ENCODE measurements around the gene ANKS1B. TPM values are rescaled to one million over a fixed set of nuclear protein-coding genes. Genes with fewer than 3 reads are reported as not detected.

ANKS1B gene
- total RNA-seq, 1 experiment from 2014 or later, result 0.61 TPM

- Histone ChIP-seq H3K4me3 (ENCODE audit: low read depth, low read length) (no peak overlapping the region), H3K4me1 (no peaks in the 10 kb centered on the region), H3K36me3 (ENCODE audit: control insufficient read depth, insufficient read depth, low read length) (no peaks in the 10 kb centered on the region), H3K27me3 (replicated peaks; ENCODE audit: control insufficient read depth, insufficient read depth, low read length) (no peaks in the 10 kb centered on the region), H3K9me3 (no peaks in the 10 kb centered on the region)
- TF ChIP-seq CTCF (IDR thresholded peaks at IDR 0.05; ENCODE audit: insufficient read depth in 1 of 2, low read depth in 1 of 2, low read length in 1 of 2, severe bottlenecking in 1 of 2, unreplicated experiment in 1 of 2), result no peak
- Mint-ChIP-seq H3K27ac (ENCODE audit: unreplicated experiment) (no peak overlapping the region), H3K4me1 (ENCODE audit: low read depth, unreplicated experiment) (no peaks in the 10 kb centered on the region), H3K4me3 (ENCODE audit: unreplicated experiment) (no peak overlapping the region), H3K27me3 (ENCODE audit: insufficient read depth, unreplicated experiment) (peaks cover 9% of the 10 kb centered on the region), H3K9me3 (ENCODE audit: unreplicated experiment) (no peaks in the 10 kb centered on the region), H3K36me3 (ENCODE audit: insufficient read depth, unreplicated experiment) (no peaks in the 10 kb centered on the region)
- DNase-seq, result no peak
- POLR2A ChIA-PET, result no interaction called here
- CTCF ChIA-PET, result no interaction called here
- no TSS peak for BruUV-seq (replicated peaks)
- intact Hi-C loops (cut with micrococcal nuclease; ENCODE audit: unreplicated experiment), result no loop called here
Observed at GRCh38 chr12:99122496-99122895, 862.2 kb downstream of the ANKS1B start.

- intact Hi-C loops (cut with micrococcal nuclease; ENCODE audit: unreplicated experiment), result no loop called here
- no peaks in the 10 kb centered on the region for H3K27me3 ChIP-seq (replicated peaks; ENCODE audit: control insufficient read depth, insufficient read depth, low read length)
- ChIA-PET POLR2A (no interaction called here), CTCF (no interaction called here)
- DNase-seq, result no peak
- H3K4me1 ChIP-seq, result no peaks in the 10 kb centered on the region
- no peaks in the 10 kb centered on the region for H3K36me3 Mint-ChIP-seq (ENCODE audit: insufficient read depth, unreplicated experiment)
- no peak overlapping the region for H3K4me3 ChIP-seq (ENCODE audit: low read depth, low read length)
- TF ChIP-seq CTCF (IDR thresholded peaks at IDR 0.05; ENCODE audit: insufficient read depth in 1 of 2, low read depth in 1 of 2, low read length in 1 of 2, severe bottlenecking in 1 of 2, unreplicated experiment in 1 of 2), result no peak
- no peak overlapping the region for H3K4me3 Mint-ChIP-seq (ENCODE audit: unreplicated experiment)
- H3K9me3 Mint-ChIP-seq (ENCODE audit: unreplicated experiment), result no peaks in the 10 kb centered on the region
- no TSS peak for BruUV-seq (replicated peaks)
- no peak overlapping the region for H3K27ac Mint-ChIP-seq (ENCODE audit: unreplicated experiment)
- H3K27me3 Mint-ChIP-seq (ENCODE audit: insufficient read depth, unreplicated experiment), result peaks cover 9% of the 10 kb centered on the region
- H3K9me3 ChIP-seq, result no peaks in the 10 kb centered on the region
- H3K4me1 Mint-ChIP-seq (ENCODE audit: low read depth, unreplicated experiment), result no peaks in the 10 kb centered on the region
- no peaks in the 10 kb centered on the region for H3K36me3 ChIP-seq (ENCODE audit: control insufficient read depth, insufficient read depth, low read length)
Observed at GRCh38 chr12:99121546-99121945, 863.2 kb downstream of the ANKS1B start.

GRCh38 chr12:99119943-99120342 lies 864.8 kb downstream of the ANKS1B start:
- intact Hi-C loops (cut with micrococcal nuclease; ENCODE audit: unreplicated experiment), result no loop called here
- ChIA-PET POLR2A (no interaction called here), CTCF (no interaction called here)
- peaks cover 9% of the 10 kb centered on the region for H3K27me3 Mint-ChIP-seq (ENCODE audit: insufficient read depth, unreplicated experiment)
- H3K9me3 Mint-ChIP-seq (ENCODE audit: unreplicated experiment), result no peaks in the 10 kb centered on the region
- no peaks in the 10 kb centered on the region for H3K36me3 Mint-ChIP-seq (ENCODE audit: insufficient read depth, unreplicated experiment)
- H3K27ac Mint-ChIP-seq (ENCODE audit: unreplicated experiment), result no peak overlapping the region
- BruUV-seq (replicated peaks), result no TSS peak
- TF ChIP-seq CTCF (IDR thresholded peaks at IDR 0.05; ENCODE audit: insufficient read depth in 1 of 2, low read depth in 1 of 2, low read length in 1 of 2, severe bottlenecking in 1 of 2, unreplicated experiment in 1 of 2), result no peak
- H3K4me1 Mint-ChIP-seq (ENCODE audit: low read depth, unreplicated experiment), result no peaks in the 10 kb centered on the region
- H3K4me3 ChIP-seq (ENCODE audit: low read depth, low read length), result no peak overlapping the region
- H3K4me3 Mint-ChIP-seq (ENCODE audit: unreplicated experiment), result no peak overlapping the region
- no peaks in the 10 kb centered on the region for H3K4me1 ChIP-seq
- DNase-seq, result no peak
- no peaks in the 10 kb centered on the region for H3K36me3 ChIP-seq (ENCODE audit: control insufficient read depth, insufficient read depth, low read length)
- H3K9me3 ChIP-seq, result no peaks in the 10 kb centered on the region
- H3K27me3 ChIP-seq (replicated peaks; ENCODE audit: control insufficient read depth, insufficient read depth, low read length), result no peaks in the 10 kb centered on the region

All from Caco-2 (cell line).